Sigmoid colon (tissue), 7 donors: ENCODE data around the gene RNF123. TPM values are rescaled to one million over a fixed set of nuclear protein-coding genes. Genes with fewer than 3 reads are reported as not detected.

Source experiments
- DNase-seq: peaks from one replicate; pipeline ENCODE4 v3.0.0-alpha.2; 2019
- H3K27ac ChIP-seq, 4 donors: fragments of 200-600 bp; sonication (generic); one replicate each; pipeline ENCODE4 v1.5.1; 2016 to 2019; ENCODE audit warnings: mild to moderate bottlenecking in 1 of 4
- H3K27me3 ChIP-seq, 3 donors: fragments of 200-600 bp; sonication (generic); one replicate each; pipeline ENCODE4 v1.5.1; 2019; ENCODE audit warnings: mild to moderate bottlenecking in 1 of 3
- H3K36me3 ChIP-seq, 4 donors: fragments of 200-600 bp; sonication (generic); one replicate each; pipeline ENCODE4 v1.5.1; 2016 to 2019
- H3K4me1 ChIP-seq, 4 donors: fragments of 200-600 bp; sonication (generic); one replicate each; pipeline ENCODE4 v1.5.1; 2017 to 2019
- H3K4me3 ChIP-seq, 4 donors: fragments of 200-600 bp; sonication (generic); one replicate each; pipeline ENCODE4 v1.5.1; 2017 to 2019; ENCODE audit warnings: mild to moderate bottlenecking in 2 of 4, moderate library complexity in 1 of 4
- H3K9me3 ChIP-seq, 4 donors: fragments of 200-600 bp in 3 of 4; sonication (generic) in 3 of 4; one replicate each; pipeline versions ENCODE4 v1.5.1 to v1.6.1; 2013 to 2019
- CTCF ChIP-seq, 4 experiments: fragments of 450-650 bp in 3 of 4; fragments of 200-600 bp in 1 of 4; IDR thresholded peaks; one replicate each; pipeline ENCODE4 v1.5.1; 2016 to 2019; ENCODE audit warnings: antibody characterized with exemption in 4 of 4, mild to moderate bottlenecking in 3 of 4, moderate library complexity in 2 of 4
- EP300 ChIP-seq, 4 donors: sonication (generic); formaldehyde crosslinking; IDR thresholded peaks; one replicate each; pipeline ENCODE4 v1.6.1; 2017; ENCODE audit warnings: antibody characterized with exemption in 4 of 4
- POLR2A ChIP-seq, 2 donors: fragments of 450-650 bp; IDR thresholded peaks; one replicate each; pipeline ENCODE4 v1.6.1; 2016; ENCODE audit warnings: antibody characterized with exemption in 2 of 2, mild to moderate bottlenecking in 2 of 2, moderate library complexity in 2 of 2
- POLR2AphosphoS5 ChIP-seq, 4 donors: sonication (generic); formaldehyde crosslinking; IDR thresholded peaks; one replicate each; pipeline ENCODE4 v1.6.1; 2017; ENCODE audit warnings: antibody characterized with exemption in 4 of 4
- intact Hi-C: fragments of 100-400 bp; cut with DNase I; formaldehyde crosslinking; loops from one replicate; pipeline ENCODE4 v1.15.1; 2023
- polyA plus RNA-seq, 3 donors: library from polyadenylated mRNA; stranded (reverse); fragments of 200-250 nt; gene quantifications; one replicate each; pipeline ENCODE4 v1.2.3, GENCODE V29; 2013
- small RNA-seq, 3 donors: library from RNA; depleted of rRNA; stranded (forward); fragments of <200 nt; gene quantifications; one replicate each; pipeline ENCODE3, GENCODE V24; 2016
- total RNA-seq, 4 donors: library from RNA; depleted of rRNA; stranded (reverse); fragments of >200 nt; gene quantifications; one replicate each; pipeline ENCODE4 v1.1.0, GENCODE V29; 2016
- donor health status: healthy with polysubstance abuse.
- donor health status: Bipolar disorder and iron deficiency.
- donor health status: healthy.

Gene RNF123
- total and polyA plus RNA-seq, 7 donors = 12.5 to 29.4 (median 17.1) TPM

- TF ChIP-seq POLR2A (IDR thresholded peaks at IDR 0.05) (no peak), EP300 (IDR thresholded peaks at IDR 0.05) (no peak), POLR2AphosphoS5 (IDR thresholded peaks at IDR 0.05) (no peak), CTCF (IDR thresholded peaks at IDR 0.05) (no peak)
- H3K27ac ChIP-seq = no peak overlapping the region
- H3K9me3 ChIP-seq = no peaks in the 10 kb centered on the region
- H3K4me3 ChIP-seq = no peak overlapping the region
- no peak for DNase-seq
- peaks cover 0 to 10% (median 3%) of the 10 kb centered on the region in 4 donors for H3K36me3 ChIP-seq
- no peaks in the 10 kb centered on the region for H3K27me3 ChIP-seq
- H3K4me1 ChIP-seq = peaks cover 0 to 13% (median 9%) of the 10 kb centered on the region in 4 donors
- intact Hi-C loops = no loop called here
Observed at GRCh38 chr3:49769926-49770325, 80.6 kb downstream of the RNF123 start.

Small RNA genes lying within 50 kb of the gene (small RNA-seq; reads per million reads assigned to genes)
- gene AMIGO3 (0 reads per million in 3 donors), gene COX6CP14 (0 reads per million in 3 donors)

Other genes starting within 250 kb of the RNF123 start
- 10 to 100 TPM; 42.8 to 73.4 (median 66.5) TPM for gene DAG1, start 219.3 kb upstream of the RNF123 start, total RNA-seq
- 10 to 100 TPM in 1 of 3 donors, 1 to 10 TPM in 2; 4.2 to 42.7 (median 7.4) TPM for gene DAG1, start 219.3 kb upstream of the RNF123 start, polyA plus RNA-seq
- gene BSN, start 135.1 kb upstream of the RNF123 start, total RNA-seq = under 1 TPM; 0.55 to 0.81 (median 0.69) TPM
- under 1 TPM in 2 of 3 donors, not detected in 1; under 0.01 to 0.35 TPM for gene BSN, start 135.1 kb upstream of the RNF123 start, polyA plus RNA-seq
- 10 to 100 TPM; 49.0 to 64.8 (median 57.7) TPM for gene APEH, start 15.2 kb upstream of the RNF123 start, total RNA-seq
- gene APEH, start 15.2 kb upstream of the RNF123 start, polyA plus RNA-seq = 100 to 1,000 TPM in 1 of 3 donors, 10 to 100 TPM in 2; 64.9 to 102 (median 71.4) TPM
- gene MST1, start 83 bp upstream of the RNF123 start, total RNA-seq = 10 to 100 TPM in 2 of 4 donors, 1 to 10 TPM in 2; 3.9 to 12.5 (median 7.7) TPM
- gene MST1, start 83 bp upstream of the RNF123 start, polyA plus RNA-seq = 10 to 100 TPM in 1 of 3 donors, 1 to 10 TPM in 1, not detected in 1; 3.0 to 18.1 TPM
- gene AMIGO3, start 30.1 kb downstream of the RNF123 start, total RNA-seq = under 1 TPM in 2 of 4 donors, not detected in 2; 0.71 to 0.82 TPM
- gene AMIGO3, start 30.1 kb downstream of the RNF123 start, polyA plus RNA-seq = 1 to 10 TPM in 1 of 3 donors, under 1 TPM in 1, not detected in 1; 0.46 to 1.2 TPM
- 10 to 100 TPM in 2 of 4 donors, 1 to 10 TPM in 2; 9.9 to 14.3 (median 10.8) TPM for gene GMPPB, start 34.4 kb downstream of the RNF123 start, total RNA-seq
- gene GMPPB, start 34.4 kb downstream of the RNF123 start, polyA plus RNA-seq = 10 to 100 TPM; 25.2 to 57.5 (median 44.9) TPM
- gene IP6K1, start 97.0 kb downstream of the RNF123 start, total RNA-seq = 10 to 100 TPM; 29.1 to 37.1 (median 33.7) TPM
- gene IP6K1, start 97.0 kb downstream of the RNF123 start, polyA plus RNA-seq = 10 to 100 TPM; 13.8 to 27.1 (median 21.0) TPM
- gene CDHR4, start 110.3 kb downstream of the RNF123 start, total RNA-seq = 1 to 10 TPM in 1 of 4 donors, under 1 TPM in 2, not detected in 1; 0.27 to 1.1 (median 0.99) TPM
- under 1 TPM in 1 of 3 donors, not detected in 2; 0.16 TPM for gene CDHR4, start 110.3 kb downstream of the RNF123 start, polyA plus RNA-seq
- 1 to 10 TPM in 3 of 4 donors, under 1 TPM in 1; 0.95 to 5.0 (median 4.1) TPM for gene INKA1, start 113.7 kb downstream of the RNF123 start, total RNA-seq
- gene INKA1, start 113.7 kb downstream of the RNF123 start, polyA plus RNA-seq = 1 to 10 TPM in 1 of 3 donors, under 1 TPM in 1, not detected in 1; 0.60 to 3.5 TPM
- gene UBA7, start 124.4 kb downstream of the RNF123 start, total RNA-seq = 10 to 100 TPM; 28.5 to 74.2 (median 55.7) TPM
- 10 to 100 TPM; 15.6 to 92.6 (median 22.9) TPM for gene UBA7, start 124.4 kb downstream of the RNF123 start, polyA plus RNA-seq
- 1 to 10 TPM in 3 of 4 donors, under 1 TPM in 1; 0.54 to 1.8 (median 1.6) TPM for gene TRAIP, start 167.0 kb downstream of the RNF123 start, total RNA-seq
- gene TRAIP, start 167.0 kb downstream of the RNF123 start, polyA plus RNA-seq = 1 to 10 TPM; 1.2 to 7.1 (median 1.4) TPM
- not detected for gene CAMKV, start 180.3 kb downstream of the RNF123 start, total RNA-seq
- gene CAMKV, start 180.3 kb downstream of the RNF123 start, polyA plus RNA-seq = under 1 TPM in 1 of 3 donors, not detected in 2; 0.12 TPM
- gene MST1R, start 214.3 kb downstream of the RNF123 start, total RNA-seq = 1 to 10 TPM; 1.2 to 4.2 (median 2.1) TPM
- gene MST1R, start 214.3 kb downstream of the RNF123 start, polyA plus RNA-seq = 100 to 1,000 TPM in 1 of 3 donors, 10 to 100 TPM in 2; 15.7 to 106 (median 24.0) TPM
- 10 to 100 TPM; 10.4 to 16.3 (median 12.5) TPM for gene MON1A, start 240.3 kb downstream of the RNF123 start, total RNA-seq
- gene MON1A, start 240.3 kb downstream of the RNF123 start, polyA plus RNA-seq = 10 to 100 TPM in 1 of 3 donors, 1 to 10 TPM in 2; 5.4 to 10.3 (median 7.9) TPM